Glomerular visceral epithelial cell (primary cell): ENCODE measurements around the gene PPARGC1A.

Experiments
- DNase-seq: peaks from one replicate; pipeline ENCODE4 v3.0.0-alpha.2; 2016; ENCODE audit errors: extremely low spot score

PPARGC1A gene

DNA sequence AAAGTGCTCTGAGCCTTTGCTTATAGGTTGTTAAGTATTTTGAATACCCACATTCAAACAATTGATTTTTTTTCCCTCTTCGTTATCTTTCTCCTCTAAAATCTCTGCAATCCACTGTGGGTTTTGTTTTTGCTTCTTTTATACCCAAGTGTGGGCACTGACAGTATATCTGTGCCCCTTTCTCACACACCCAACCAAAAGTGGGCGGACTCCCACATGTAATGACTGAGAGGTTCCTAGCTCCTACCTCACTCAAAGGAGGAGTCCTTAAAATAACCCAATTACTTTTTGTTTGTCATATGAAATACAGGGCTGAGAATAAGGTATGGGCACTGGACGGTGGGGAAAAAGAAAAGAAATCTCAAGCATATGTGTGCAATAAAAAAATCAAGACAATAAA lies 51.7 kb downstream of the PPARGC1A start:
- no peak for DNase-seq

DNA sequence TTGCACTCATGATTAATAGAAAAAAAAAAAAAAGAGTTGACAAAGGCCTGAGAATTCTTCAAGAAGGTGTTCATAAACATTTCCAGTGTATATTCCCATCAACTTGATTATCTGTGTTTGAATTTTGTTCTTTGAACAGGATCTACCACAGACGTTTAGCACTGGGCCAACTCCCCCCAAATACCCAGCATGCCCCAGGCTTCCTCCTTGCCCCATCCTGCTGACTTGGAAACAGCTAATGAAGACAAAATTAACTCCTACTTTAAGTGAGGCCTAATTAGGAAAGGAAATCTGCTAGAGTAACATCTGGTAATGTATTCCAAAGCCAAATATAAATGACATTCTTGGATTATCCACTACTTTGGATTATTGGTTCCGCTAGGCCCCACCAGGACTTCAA lies 52.5 kb downstream of the PPARGC1A start:
- DNase-seq, result no peak

DNA sequence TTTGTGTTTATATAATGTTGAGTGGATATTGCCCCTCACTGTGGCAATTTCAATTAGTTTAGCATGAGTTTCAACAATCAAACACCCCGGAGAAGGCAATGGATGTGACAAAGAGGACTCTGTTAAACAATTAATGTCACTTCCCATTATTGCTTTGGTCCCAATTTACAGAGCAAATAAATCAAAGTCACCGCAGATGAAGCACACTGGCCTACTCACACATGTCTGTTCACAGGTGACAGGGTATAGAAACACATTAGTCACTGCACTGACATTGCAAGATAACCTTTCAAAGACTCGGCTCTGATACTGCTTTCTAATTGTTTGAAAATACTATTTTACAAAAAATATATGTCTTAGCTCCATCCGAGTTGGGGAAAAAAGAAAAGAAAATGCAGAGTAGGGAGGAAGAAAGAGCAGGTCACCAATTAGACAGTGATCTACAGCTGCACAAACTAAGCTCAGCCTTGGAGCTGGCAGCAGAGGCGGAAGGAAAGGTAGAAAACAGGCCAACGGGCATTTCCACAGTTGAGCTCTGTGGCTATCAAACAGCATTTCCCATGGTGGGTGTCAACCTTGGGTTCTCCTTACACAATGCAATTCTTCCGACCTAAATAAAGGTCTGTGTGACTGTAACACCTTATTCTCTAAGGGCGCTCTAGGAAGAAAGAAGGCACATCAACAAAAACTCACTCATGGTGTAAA lies 53.9 kb downstream of the PPARGC1A start:
- DNase-seq, result no peak

DNA sequence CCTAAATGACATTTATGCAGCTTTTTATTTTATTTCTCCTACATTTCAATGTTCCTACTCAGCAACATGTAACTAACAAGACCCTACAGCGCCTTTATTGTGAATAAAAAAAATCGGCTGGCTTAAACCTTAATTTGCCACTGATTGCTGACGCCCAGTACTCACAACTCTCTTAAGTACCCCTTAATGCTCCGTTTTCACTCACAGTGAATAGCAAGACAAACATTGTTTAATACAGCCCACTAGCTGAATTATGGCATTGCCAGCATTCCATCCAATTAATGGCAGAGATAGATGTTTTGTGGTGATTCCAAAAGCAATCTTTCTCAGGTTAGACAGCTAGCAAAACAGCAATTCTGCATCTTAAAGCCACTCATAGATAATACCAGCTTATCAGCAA lies 61.1 kb downstream of the PPARGC1A start:
- no peak for DNase-seq

DNA sequence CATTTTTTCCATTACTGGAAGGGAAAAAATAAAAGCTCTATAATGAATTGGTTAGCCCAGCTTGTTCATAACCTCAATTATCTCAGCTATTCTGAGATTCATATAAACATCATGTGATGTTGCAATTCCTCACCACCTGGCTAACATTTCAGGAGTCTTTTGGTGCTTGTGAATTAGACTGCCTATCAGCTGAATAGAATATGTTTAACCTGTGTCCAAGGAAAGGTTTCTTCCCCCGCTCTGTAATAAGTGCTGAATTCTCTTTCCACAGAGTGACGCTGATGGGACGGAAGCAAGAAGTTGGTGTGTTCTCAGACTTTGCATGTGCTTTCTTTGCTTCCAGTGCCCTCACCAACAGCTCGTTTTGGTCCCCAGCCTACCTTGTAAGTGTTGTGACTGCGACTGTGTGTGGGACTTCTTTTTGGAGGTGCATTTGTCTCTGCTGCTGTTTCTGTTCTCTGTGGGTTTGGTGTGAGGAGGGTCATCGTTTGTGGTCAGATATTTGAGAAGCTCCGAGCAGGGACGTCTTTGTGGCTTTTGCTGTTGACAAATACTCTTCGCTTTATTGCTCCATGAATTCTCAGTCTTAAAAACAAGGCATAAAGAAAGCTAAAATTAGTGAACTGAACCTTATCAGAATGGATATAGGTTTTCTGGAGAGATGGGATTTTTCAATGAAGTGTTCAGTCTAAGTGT lies 61.7 kb downstream of the PPARGC1A start:
- no peak for DNase-seq

DNA sequence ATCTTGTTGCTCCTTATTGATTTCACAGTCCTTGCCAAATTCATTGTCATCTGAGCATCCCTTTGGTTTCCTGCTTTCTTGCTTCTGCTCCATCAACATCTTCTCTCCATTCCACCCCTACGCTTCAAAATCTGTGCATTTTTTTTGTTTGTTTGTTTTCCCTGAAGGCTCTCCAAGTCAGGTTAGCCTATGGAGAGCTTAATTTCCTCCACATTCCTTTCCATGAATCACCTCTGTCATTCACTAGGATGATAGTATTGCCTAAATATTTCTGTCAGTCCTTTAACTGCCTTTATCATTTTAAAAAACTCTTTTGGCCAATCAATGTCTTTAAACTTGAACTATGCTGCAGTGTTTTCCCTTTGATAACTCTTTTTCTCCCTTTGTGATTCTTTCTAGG lies 67.7 kb downstream of the PPARGC1A start:
- no peak for DNase-seq

DNA sequence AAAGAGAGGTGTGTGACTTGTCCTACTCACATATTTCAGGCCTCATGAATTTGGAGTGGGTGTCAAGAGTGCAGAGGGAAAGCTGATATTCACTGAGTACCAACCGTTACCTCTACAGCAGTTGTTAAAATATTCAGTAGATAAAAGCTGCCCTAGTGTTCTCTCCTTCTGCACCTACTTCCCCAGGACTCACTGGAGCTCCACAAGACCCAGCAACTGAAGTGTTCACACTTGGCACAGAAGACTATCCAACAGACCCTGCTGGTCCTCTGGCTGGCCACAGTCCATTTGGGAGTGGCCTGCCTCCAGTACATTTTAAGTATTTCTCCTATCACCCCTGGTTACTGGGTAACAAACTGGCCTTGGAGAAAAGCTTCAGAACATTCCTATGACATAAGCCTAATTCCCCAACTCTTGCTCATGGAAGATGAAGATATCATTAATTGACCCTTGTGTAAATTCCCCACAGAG lies 70.8 kb downstream of the PPARGC1A start:
- DNase-seq, result peak; percentile 54

DNA sequence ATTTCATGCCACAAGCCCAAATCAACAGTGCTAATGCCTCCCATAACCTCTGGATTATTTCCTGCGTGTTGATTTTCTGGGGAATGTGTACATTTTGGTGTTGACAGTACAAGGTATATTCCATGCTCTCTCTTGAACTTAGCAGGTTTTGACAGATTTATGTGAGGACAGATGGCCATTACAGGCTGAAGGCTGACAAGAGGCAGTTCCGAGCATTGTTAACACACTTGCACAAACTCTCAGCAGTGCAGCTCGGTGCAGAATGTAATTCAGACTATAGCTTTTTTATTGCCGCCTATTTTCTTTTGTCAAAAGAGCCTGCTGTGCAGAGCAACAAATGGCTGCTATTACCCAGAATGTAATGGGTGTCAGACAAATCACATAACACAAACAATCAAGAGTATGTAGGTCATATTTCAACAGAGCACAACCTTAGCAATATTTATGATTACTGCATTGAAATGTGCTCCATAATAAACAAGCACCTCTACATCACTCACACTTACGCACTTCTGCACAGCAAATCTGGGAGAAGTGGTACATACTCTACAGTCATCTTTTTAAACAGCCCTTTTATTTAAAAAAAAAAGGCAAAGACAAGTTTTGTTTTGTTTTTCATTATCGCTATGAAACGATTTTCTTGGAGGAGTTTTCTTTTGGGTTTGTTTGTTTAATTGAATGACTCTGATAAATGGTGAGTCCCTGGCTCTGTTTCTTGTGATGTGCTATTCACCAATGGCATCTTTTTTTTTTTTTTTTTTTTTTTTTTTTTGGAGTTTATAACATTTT lies 71.6 kb downstream of the PPARGC1A start:
- no peak for DNase-seq

DNA sequence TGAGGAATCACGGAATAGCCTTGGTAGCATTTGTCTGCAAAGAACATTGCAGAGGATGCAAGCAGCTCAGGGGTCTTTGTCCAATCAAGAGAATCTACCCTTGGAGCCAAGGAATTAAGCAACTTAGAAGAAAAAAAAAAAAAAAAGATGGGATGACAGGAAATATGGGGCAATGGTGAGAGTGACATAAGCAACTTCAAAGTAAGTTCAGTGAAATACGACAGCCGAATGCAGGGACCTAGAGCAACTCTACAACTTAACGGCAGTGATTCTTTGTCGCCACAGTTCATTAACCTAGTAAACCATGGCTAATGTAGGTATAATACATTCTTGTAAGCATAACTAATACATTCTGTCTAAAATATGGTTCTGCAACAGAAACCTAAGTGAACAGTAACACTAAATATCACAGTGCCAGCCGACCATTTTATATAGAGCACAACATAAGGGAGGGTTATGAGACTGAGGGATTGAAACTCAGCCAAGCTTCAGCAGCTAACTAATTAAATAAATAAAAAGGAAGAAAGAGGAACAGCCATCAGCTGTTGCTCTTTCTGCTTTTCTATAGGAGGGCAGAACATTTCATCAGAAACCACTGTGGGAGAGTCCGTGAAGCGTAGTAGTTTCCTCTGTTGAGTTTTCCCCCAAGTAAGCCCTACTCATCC lies 74.7 kb downstream of the PPARGC1A start:
- DNase-seq, result no peak

DNA sequence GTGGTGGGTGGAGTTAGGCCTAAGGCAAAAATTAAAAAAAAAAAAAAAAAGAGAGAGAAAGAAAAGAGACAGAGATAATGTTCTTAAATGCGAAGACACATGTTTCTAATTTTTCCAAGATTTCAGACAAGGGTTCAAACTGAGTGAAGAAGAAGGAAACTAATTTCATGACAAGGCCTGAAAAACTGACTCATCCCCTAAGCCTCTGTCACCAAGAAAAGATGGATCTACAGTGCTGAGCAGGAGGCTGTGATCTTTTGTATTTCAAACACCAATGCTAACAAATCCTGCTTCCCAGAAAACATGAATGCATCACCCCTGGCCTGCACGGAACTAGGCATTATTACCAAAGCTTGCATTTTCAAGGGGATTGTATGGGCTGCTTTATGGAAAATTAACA lies 75.3 kb downstream of the PPARGC1A start:
- no peak for DNase-seq

DNA sequence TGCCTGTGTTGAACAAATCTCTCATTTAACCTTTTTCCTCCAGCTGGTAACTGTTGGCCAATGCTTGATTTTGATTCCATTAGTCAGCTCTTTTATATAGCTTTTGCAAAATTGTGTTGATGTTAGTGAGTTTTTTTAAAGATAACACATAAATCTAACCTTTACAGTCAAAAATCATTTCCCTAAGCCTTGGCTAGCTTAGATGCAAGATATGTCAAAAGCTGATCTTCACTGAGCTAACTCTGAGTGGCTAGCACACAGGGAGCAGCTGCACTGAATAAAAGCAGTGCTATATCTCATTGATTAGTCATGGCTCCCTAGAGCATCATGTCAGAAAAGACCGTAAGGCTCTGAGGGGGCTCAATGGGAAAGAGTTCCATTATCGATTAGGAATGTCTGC lies 78.7 kb downstream of the PPARGC1A start:
- DNase-seq, result no peak

DNA sequence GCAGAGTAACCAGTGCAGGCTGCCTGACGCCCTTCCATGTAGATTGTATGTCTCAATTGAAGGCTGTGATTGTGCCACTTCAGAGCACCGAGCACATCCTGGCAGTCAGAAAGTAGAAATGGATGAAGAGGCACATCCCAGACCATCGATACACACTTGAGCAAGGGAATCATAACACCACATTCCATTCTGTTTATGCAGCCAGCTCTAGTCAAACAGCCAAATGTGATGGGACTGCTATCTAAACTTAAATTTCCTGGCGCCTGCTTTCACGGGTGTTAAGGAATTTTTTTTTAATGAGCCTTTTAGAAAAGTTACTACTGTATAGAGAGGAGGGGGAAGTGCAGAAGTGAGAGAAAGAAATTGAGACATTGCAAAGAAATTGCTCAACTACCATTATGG lies 84.4 kb downstream of the PPARGC1A start:
- DNase-seq, result peak; percentile 20

DNA sequence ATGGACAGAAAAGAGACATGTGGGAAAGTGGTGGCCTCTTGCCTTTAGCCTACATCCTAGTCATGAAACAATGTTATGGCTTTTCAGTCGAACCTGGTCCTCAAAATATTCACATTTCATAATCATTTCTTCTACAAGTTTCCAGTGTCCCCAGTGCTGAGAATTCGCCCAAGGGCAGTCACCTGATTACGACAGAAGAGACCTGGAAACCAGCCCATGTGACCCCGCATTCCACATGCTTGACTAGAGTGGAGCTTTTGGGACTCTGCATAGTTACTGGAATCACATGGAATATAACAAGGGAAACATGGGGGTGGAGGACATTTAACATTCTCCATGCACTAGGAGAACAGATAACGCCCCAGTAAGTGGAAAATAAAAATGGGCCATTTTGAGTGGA lies 100.1 kb downstream of the PPARGC1A start:
- peak; percentile 60 for DNase-seq

DNA sequence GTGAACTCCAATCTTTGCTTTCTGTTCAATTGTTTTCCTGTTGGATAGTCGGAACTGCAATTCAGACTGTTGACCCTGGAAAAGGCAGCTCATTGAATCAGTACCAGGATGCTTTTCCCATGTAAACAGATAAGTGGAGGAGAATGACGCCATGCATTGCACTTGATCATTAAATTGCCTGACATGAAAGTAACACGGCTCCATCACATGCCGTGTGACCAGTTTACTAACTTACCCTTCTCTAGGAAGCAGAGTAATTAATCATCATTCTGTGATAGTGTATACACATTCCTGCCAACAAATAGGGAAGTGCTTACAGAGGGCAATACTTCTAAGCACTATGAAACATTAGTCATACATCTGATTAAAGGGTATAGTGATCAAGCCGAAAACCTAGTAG lies 101.4 kb downstream of the PPARGC1A start:
- no peak for DNase-seq

DNA sequence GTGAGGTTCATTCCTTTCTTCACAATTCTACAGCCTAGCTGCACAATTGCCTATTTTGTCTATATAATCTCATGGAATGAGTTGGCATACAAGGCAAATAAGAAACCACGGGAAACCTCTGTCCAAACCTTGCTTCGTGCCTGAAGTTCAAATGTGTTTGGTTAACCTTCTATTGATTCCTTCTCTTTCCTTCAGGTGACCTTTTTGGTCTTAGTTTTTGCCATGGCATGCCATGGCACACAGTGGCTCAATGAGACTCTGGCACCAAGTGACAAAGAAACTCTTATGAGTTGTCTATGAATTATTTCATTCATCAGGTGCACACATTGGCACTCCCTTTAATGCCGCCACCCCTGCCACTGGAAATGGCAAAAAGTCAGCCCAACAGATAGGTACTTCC lies 101.8 kb downstream of the PPARGC1A start:
- no peak for DNase-seq

DNA sequence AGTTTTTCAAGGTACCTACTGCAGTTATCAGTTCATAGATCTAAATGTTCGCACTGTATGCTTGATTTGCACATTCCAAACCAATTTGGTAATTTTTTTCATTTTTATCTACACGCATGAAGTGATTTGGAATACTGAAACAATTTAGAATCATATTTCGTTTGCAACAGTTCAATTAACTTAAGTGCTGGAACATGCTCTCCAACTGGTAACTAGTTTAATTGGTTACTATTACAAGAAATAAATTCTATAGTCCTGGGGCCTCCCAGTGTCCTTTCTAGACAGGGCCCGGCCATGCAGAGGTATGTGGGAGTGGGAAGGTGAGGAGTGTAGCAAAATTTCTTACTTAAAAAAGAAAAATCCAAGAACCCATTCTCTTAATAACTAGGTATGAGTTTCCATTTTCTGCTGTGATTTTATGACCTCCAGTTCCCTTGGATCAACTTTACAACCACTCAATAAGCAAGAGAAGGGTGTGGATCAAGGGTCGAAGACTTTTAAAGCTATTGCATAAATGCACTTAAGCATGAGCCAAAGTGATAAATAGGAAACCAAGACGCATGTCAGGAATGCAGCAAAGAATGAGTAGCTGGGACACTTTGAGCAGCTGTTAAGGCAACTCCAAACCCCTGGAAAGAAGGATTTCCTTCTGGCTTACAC lies 106.9 kb downstream of the PPARGC1A start:
- DNase-seq, result no peak

DNA sequence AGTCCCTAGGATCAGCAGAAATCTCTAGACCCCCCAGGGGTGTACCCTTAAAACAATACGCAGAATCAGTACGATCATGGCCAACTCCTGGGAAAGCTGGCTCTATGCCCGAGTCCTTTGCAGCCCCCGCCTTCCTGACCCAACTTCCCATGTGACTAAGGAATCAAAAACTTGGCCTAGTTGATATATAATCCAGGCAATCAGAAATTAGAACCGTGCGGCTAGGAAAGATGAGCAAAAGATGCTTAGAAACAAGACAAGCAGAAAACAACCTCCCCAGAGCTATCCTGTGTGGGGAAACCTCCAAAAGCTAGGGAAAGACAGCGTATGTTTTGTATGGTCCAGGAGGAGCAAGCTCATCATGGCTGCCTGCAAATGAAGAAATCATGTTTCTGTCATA lies 110.0 kb downstream of the PPARGC1A start:
- peak; percentile 65 for DNase-seq

DNA sequence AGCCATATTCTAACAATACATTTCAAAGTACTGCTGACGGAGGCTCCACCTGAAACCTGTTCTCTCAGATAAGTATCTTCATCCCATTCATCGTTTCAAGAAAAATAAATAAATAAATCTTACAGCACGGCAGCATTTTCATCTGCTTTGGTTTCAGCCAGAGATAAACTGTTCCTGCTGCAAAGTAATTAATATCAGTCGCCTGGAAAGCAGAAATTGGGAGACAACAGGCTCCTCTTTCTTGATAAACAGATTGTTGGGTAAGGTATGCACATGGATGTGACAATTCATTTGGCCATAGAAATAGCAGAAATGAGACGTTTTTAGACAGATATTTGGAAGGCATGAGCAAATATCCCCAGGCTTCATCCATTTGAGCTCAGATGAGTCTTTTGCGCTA lies 110.4 kb downstream of the PPARGC1A start:
- no peak for DNase-seq

DNA sequence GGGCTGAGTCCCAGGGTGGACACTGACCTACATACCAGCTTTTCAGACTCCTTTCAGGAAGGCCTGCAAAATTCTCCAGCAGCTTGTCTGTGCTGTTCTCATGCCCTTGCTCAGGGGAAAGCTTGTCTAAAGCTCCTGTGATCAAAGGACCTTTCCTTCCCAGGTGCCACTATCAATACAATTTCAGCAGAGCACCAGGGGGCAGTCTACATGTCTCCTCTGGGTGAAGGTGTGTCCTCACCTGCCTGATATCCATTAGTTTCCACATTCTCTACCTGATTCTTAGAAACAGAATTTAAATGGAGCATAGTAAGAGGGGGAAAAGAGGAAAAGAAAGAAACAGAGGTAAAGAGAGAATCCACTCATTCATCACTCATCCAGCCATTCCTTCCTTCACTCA lies 114.2 kb downstream of the PPARGC1A start:
- no peak for DNase-seq

DNA sequence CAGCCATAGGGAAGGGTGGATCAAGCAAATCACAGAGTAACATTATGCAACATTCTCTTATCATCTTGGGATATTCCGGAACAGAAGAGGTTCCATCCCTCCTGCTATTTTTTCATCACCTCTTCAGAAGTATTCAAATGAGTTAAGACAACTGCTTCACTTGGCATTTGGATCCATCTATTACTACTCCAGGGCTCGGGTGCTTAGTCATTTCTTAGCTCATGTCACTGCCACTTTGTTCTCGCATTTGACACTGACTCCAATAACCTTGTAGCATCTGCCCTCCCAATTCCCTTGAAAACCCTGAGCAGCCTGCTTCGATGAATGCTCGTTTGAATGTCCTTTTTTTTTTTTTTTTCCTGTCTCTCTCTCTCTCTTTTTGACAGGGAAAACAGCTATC lies 114.9 kb downstream of the PPARGC1A start:
- no peak for DNase-seq

DNA sequence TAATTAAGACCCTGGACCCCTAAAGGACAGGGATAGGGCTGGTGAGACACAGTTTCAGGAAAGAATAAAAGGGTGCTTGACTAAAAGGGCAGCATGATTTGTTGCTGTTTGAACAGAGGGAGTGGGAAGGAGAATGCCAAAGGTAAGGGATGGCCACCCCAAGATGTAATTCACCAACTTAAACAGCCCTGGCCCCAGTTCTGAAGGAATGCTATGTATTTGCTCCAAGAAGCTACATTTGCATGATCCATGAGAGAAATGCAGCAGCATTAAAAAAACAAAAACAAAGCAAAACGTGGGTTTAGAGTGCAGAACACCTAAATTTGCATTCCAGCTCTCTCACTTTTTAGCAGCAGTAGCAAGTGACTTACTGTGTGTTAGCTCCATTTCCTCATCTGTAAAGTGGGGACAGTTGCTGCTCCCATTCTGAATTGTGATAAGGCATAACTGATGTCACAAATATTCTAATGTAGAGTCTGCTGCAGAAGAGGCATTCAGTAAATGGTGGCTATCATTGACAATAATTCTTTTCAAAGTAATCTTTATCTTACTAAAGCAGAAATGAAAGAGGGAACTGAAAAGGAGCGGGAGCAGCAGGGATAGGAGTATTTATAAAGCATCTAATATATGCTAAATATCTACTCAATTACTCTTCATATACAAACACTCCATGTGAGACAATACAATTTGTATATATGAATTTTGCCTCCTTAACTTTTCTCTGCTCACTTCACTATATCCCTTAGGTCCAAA lies 115.8 kb downstream of the PPARGC1A start:
- DNase-seq, result no peak
